Measurements from ENCODE around the gene EPS8L2.
"Not testable (repeated sequence)": the region's sequence is repeated elsewhere in the genome, so short reads cannot be mapped to it uniquely, and the experiment has no call there.

EPS8L2 gene

GRCh38 chr11:705646-706438 is at the start of gene EPS8L2:
EPS8L2 (plus strand) TSS chr11:706231; CDS start chr11:709408, 3,177 bp downstream.
- DNase-seq, result no peak

- no peak for DNase-seq
Measured at GRCh38 chr11:656426-656825, 49.6 kb upstream of the EPS8L2 start.

GRCh38 chr11:656866-657265 is 49.2 kb upstream of the EPS8L2 start:
- no peak for DNase-seq

- DNase-seq, result no peak
Measured at GRCh38 chr11:657691-658126, 48.3 kb upstream of the EPS8L2 start.

- no peak for DNase-seq
Measured at GRCh38 chr11:659532-660085, 46.4 kb upstream of the EPS8L2 start.

- DNase-seq, result no peak
Measured at GRCh38 chr11:660281-660680, 45.8 kb upstream of the EPS8L2 start.

GRCh38 chr11:660681-661444 is 45.2 kb upstream of the EPS8L2 start:
- no peak for DNase-seq

GRCh38 chr11:662689-663274 is 43.2 kb upstream of the EPS8L2 start:
- peak; percentile 35 for DNase-seq

GRCh38 chr11:665062-665703 is 40.8 kb upstream of the EPS8L2 start:
- DNase-seq, result no peak

- DNase-seq, result no peak
Measured at GRCh38 chr11:665704-666281, 40.2 kb upstream of the EPS8L2 start.

GRCh38 chr11:673866-674265 is 32.2 kb upstream of the EPS8L2 start:
- no peak for DNase-seq

- DNase-seq, result no peak
Measured at GRCh38 chr11:674406-674805, 31.6 kb upstream of the EPS8L2 start.

GRCh38 chr11:678297-678696 is 27.7 kb upstream of the EPS8L2 start:
- DNase-seq, result no peak

GRCh38 chr11:679271-680207 is 26.5 kb upstream of the EPS8L2 start:
- no peak for DNase-seq

GRCh38 chr11:680476-680875 is 25.6 kb upstream of the EPS8L2 start:
- DNase-seq, result no peak

GRCh38 chr11:680970-681369 is 25.1 kb upstream of the EPS8L2 start:
- DNase-seq, result no peak

- DNase-seq, result no peak
Measured at GRCh38 chr11:686451-687243, 19.4 kb upstream of the EPS8L2 start.

GRCh38 chr11:687751-688150 is 18.3 kb upstream of the EPS8L2 start:
- no peak for DNase-seq

- DNase-seq, result no peak
Measured at GRCh38 chr11:688681-689080, 17.4 kb upstream of the EPS8L2 start.

- DNase-seq, result no peak
Measured at GRCh38 chr11:689625-690024, 16.4 kb upstream of the EPS8L2 start.

- DNase-seq, result not testable (repeated sequence)
Measured at GRCh38 chr11:690244-690643, 15.8 kb upstream of the EPS8L2 start.

Data from activated CD4-positive, alpha-beta T cell treated with anti-CD3 and anti-CD28 coated beads, Interleukin-2, amount 50 U/mL, for 1 hour (primary cell).